Karpas-422 (cell line): ENCODE data around the gene NLGN1. TPM values are rescaled to one million over a fixed set of nuclear protein-coding genes. Genes with fewer than 3 reads are reported as not detected.

Experiments used
- DNase-seq: peaks from one replicate; pipeline ENCODE4 v3.0.0-alpha.2; 2015
- H2AFZ ChIP-seq: fragments of 200-600 bp; sonication (generic); 2 replicates; pipeline ENCODE4 v1.6.1; 2014; ENCODE audit warnings: antibody characterized with exemption, low read length, mixed read lengths
- H3K27ac ChIP-seq: fragments of 200-600 bp; sonication (generic); 2 replicates; pipeline ENCODE4 v1.5.1; 2014; ENCODE audit warnings: mild to moderate bottlenecking, low read length, moderate library complexity
- H3K27me3 ChIP-seq: fragments of 200-600 bp; sonication (generic); 2 replicates; pipeline ENCODE4 v1.6.1; 2014; ENCODE audit warnings: low read length, mixed read lengths
- H3K36me3 ChIP-seq: fragments of 200-600 bp; sonication (generic); 2 replicates; pipeline ENCODE4 v1.6.1; 2014; ENCODE audit warnings: low read length, mixed read lengths; ENCODE audit not compliant: insufficient read depth
- H3K4me1 ChIP-seq: fragments of 200-600 bp; sonication (generic); 2 replicates; pipeline ENCODE4 v1.6.1; 2014; ENCODE audit warnings: mild to moderate bottlenecking, low read length, mixed read lengths
- H3K4me2 ChIP-seq: fragments of 200-600 bp; sonication (generic); 2 replicates; pipeline ENCODE4 v1.6.1; 2014; ENCODE audit warnings: low read length, low read depth, mild to moderate bottlenecking; ENCODE audit not compliant: poor library complexity, severe bottlenecking
- H3K4me3 ChIP-seq: fragments of 200-600 bp; sonication (generic); 2 replicates; pipeline ENCODE4 v1.5.1; 2014; ENCODE audit warnings: mild to moderate bottlenecking, antibody characterized with exemption, low read length, mixed read lengths
- H3K79me2 ChIP-seq: fragments of 200-600 bp; sonication (generic); 2 replicates; pipeline ENCODE4 v1.6.1; 2014; ENCODE audit warnings: mild to moderate bottlenecking, low read length, mixed read lengths
- H3K9ac ChIP-seq: fragments of 200-600 bp; sonication (generic); 2 replicates; pipeline ENCODE4 v1.6.0; 2014; ENCODE audit warnings: low read length
- H3K9me2 ChIP-seq: fragments of 200-600 bp; sonication (generic), shearing (Covaris generic); replicated peaks from 2 replicates; pipeline ENCODE4 v1.6.0; 2014; ENCODE audit warnings: mild to moderate bottlenecking, low read length, moderate library complexity; ENCODE audit not compliant: insufficient read depth
- H3K9me3 ChIP-seq: fragments of 300-700, 200-600 bp; sonication (generic); 2 replicates; pipeline ENCODE4 v1.6.1; 2014; ENCODE audit warnings: low read length, mixed read lengths
- H4K20me1 ChIP-seq: fragments of 200-600 bp; sonication (generic); 2 replicates; pipeline ENCODE4 v1.6.1; 2014; ENCODE audit warnings: mild to moderate bottlenecking, antibody characterized with exemption, low read length, low read depth; ENCODE audit not compliant: insufficient read depth
- total RNA-seq: library from RNA; depleted of rRNA; stranded (reverse); fragments of >200 nt; shearing (Covaris generic); gene quantifications from 2 replicates; pipeline ENCODE4 v1.2.3, GENCODE V29; 2014; ENCODE audit warnings: low replicate concordance

NLGN1 gene
- total RNA-seq, 1 experiment from 2014 or later: not detected

GRCh38 chr3:174215456-174215855 is 817.9 kb downstream of the NLGN1 start:
- H2AFZ ChIP-seq: no peak overlapping the region
- no peaks in the 10 kb centered on the region for H3K27me3 ChIP-seq
- DNase-seq: no peak
- H3K4me3 ChIP-seq: no peak overlapping the region
- no peak overlapping the region for H3K4me2 ChIP-seq
- H3K4me1 ChIP-seq: no peaks in the 10 kb centered on the region
- no peaks in the 10 kb centered on the region for H3K36me3 ChIP-seq
- peaks cover 6% of the 10 kb centered on the region for H3K9me3 ChIP-seq
- H3K79me2 ChIP-seq: no peaks in the 10 kb centered on the region
- no peaks in the 10 kb centered on the region for H3K9me2 ChIP-seq
- no peaks in the 10 kb centered on the region for H4K20me1 ChIP-seq
- H3K9ac ChIP-seq: no peak overlapping the region
- H3K27ac ChIP-seq: no peak overlapping the region

GRCh38 chr3:174216019-174216418 is 818.5 kb downstream of the NLGN1 start:
- Histone ChIP-seq H3K4me3 (no peak overlapping the region), H3K4me2 (no peak overlapping the region), H3K4me1 (no peaks in the 10 kb centered on the region), H3K27ac (no peak overlapping the region), H4K20me1 (no peaks in the 10 kb centered on the region), H3K36me3 (no peaks in the 10 kb centered on the region), H3K9me2 (no peaks in the 10 kb centered on the region), H3K9me3 (peaks cover 4% of the 10 kb centered on the region), H3K9ac (no peak overlapping the region), H3K27me3 (no peaks in the 10 kb centered on the region), H3K79me2 (no peaks in the 10 kb centered on the region), H2AFZ (no peak overlapping the region)
- no peak for DNase-seq

DNA sequence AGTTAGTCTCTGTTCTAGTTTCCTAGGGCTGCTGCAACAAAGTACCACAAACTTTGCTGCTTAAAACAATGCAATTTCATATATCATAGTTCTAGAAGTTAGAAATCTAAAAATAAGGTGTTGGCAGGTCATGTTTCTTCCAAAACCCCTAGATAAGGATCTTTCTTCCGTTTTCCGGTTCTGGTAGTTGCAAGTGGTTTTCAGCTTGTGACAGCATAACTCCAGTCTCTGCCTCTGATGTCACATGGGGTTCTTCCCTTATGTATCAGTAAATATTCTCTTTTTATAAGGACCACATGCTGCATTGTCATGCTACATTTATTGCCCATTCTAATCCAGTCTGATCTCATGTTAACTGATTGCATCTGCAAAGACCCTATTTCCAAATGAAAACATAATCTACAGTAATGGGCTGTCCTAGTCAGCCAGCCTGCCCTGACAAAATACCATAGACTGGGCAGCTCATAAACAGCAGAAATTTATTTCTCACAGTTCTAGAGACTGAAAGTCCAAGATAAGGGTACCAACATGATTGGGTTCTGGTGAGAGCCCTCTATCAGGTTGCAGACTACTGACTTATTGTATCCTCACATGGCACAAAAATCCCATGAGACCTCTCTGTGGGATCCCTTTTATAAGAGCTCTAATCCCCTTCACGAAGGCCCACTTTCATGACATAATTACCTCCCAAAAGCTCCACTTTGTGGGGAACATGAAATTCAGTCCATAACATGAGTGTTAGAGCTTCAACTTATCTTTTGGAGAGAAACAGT is 819.6 kb downstream of the NLGN1 start:
- no peak for DNase-seq

DNA sequence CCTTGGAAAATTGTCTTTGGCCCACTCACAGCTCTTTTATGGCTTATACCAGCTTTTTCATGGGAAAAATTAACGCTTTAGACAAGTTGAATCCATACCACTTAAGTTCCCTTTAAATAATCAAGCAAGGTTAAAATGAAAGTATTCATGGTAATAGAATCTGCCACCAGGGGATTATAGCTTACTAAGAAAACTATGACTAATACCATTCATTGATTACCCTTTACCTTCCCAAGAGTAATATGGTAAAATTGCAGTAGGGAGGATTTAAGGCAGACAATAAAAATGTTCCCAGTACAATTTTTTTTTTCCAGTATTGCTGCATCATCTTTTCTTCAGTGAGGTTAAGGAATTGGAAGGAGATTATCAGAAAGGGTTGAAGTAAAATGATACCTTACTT is 820.5 kb downstream of the NLGN1 start:
- Histone ChIP-seq H3K79me2 (no peaks in the 10 kb centered on the region), H3K27ac (no peak overlapping the region), H3K4me3 (no peak overlapping the region), H3K36me3 (no peaks in the 10 kb centered on the region), H3K9ac (no peak overlapping the region), H3K4me1 (no peaks in the 10 kb centered on the region), H2AFZ (no peak overlapping the region), H3K27me3 (no peaks in the 10 kb centered on the region), H4K20me1 (no peaks in the 10 kb centered on the region), H3K9me3 (peaks cover 4% of the 10 kb centered on the region), H3K9me2 (no peaks in the 10 kb centered on the region), H3K4me2 (no peak overlapping the region)
- DNase-seq: no peak

More for the DNA sequence above, 819.6 kb downstream of the NLGN1 start:
- Histone ChIP-seq H2AFZ (no peak overlapping the region), H3K4me3 (no peak overlapping the region), H3K36me3 (no peaks in the 10 kb centered on the region), H3K9me3 (peaks cover 4% of the 10 kb centered on the region), H3K4me2 (no peak overlapping the region), H3K9me2 (no peaks in the 10 kb centered on the region), H3K4me1 (no peaks in the 10 kb centered on the region), H3K79me2 (no peaks in the 10 kb centered on the region), H3K9ac (no peak overlapping the region), H3K27ac (no peak overlapping the region), H4K20me1 (no peaks in the 10 kb centered on the region), H3K27me3 (no peaks in the 10 kb centered on the region)

GRCh38 chr3:174219738-174220137 is 822.2 kb downstream of the NLGN1 start:
- H3K36me3 ChIP-seq: no peaks in the 10 kb centered on the region
- no peaks in the 10 kb centered on the region for H3K79me2 ChIP-seq
- no peak overlapping the region for H3K4me2 ChIP-seq
- no peak overlapping the region for H3K9ac ChIP-seq
- no peaks in the 10 kb centered on the region for H3K27me3 ChIP-seq
- no peaks in the 10 kb centered on the region; the same call in 1 of the 2 replicates for H3K9me3 ChIP-seq
- no peak overlapping the region for H3K27ac ChIP-seq
- no peaks in the 10 kb centered on the region for H4K20me1 ChIP-seq
- H2AFZ ChIP-seq: no peak overlapping the region
- DNase-seq: no peak
- H3K9me2 ChIP-seq: no peaks in the 10 kb centered on the region
- no peak overlapping the region for H3K4me3 ChIP-seq
- no peaks in the 10 kb centered on the region for H3K4me1 ChIP-seq

DNA sequence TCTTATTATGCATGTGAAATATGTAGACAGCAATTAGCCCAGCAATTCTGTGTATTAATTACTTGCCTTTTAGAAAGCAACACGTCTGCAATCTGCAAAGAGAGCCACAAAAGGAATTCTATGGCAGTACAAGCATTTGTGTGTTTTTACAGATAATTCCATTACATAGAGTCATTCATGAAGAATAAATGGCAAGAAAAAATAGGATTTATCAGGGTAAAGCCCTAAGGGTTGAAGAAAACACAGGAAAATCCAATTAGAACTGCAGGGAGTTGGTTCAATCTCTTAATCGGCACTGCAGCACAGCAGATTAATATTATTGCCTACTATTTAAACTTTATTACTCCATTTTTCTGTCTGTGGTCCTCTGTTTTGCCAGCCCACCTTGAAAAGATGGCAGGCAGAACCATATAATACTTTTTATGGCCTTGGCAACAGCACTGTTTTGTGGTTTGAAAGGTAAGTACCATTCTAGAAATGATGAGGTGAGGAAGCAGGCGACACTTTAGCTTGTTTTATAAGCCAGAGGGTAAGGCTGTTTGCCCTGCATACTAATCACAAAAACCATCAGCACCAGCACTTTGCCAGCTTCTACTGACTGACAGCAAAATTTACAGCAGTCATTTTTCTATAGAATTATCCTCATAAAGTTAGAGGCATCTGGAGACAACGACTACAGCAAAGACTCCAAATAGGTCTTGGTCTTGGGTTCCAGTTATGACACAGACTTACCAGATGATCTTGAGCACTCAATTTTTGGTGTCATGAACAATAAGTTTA is 823.4 kb downstream of the NLGN1 start:
- Histone ChIP-seq H3K27me3 (no peaks in the 10 kb centered on the region), H3K9ac (no peak overlapping the region), H3K27ac (no peak overlapping the region), H2AFZ (no peak overlapping the region), H3K36me3 (no peaks in the 10 kb centered on the region), H3K4me3 (no peak overlapping the region), H4K20me1 (no peaks in the 10 kb centered on the region), H3K4me1 (no peaks in the 10 kb centered on the region), H3K9me3 (no peaks in the 10 kb centered on the region; the same call in 1 of the 2 replicates), H3K4me2 (no peak overlapping the region), H3K79me2 (no peaks in the 10 kb centered on the region), H3K9me2 (no peaks in the 10 kb centered on the region)
- no peak for DNase-seq

DNA sequence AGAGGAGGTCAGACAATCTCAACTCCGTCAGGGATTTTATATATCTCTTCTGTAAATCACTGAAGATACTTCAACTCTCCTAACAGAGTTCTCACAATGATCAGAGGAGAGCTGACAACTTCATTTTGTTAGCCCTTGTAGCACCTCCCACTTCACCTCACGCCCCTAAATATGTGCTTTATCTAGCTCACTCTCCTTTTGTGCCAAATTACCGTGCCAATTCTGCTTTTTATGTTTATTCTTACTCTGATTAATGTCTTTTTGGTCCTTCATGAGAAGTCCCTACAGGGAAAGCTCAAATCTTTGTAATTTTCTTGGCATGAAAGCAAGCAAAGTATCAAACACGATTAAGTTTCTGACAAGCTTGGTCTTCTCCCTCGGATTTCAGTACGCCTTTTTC is 825.5 kb downstream of the NLGN1 start:
- no peaks in the 10 kb centered on the region for H3K27me3 ChIP-seq

DNA sequence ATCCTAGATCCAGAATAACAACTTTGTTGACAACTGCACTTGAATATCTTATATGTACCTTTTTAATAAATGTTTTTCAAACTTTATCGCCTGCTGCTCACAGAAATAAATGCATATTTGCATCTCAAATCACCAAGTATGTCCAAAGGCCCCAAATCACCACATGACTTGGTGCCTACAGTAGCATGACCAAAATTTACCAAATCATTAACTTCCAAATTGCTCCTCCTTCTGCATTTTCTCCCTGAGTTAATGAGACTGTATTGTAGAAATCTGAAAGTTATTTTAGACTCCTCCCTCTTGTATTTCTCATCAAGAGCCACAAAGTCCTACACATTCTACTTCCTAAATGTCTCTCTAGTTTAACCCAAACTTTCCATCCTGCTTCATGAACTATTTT is 826.1 kb downstream of the NLGN1 start:
- no peak overlapping the region for H3K4me3 ChIP-seq
- H3K9me2 ChIP-seq: no peaks in the 10 kb centered on the region
- H3K79me2 ChIP-seq: no peaks in the 10 kb centered on the region
- H3K27ac ChIP-seq: no peak overlapping the region
- no peaks in the 10 kb centered on the region for H4K20me1 ChIP-seq
- peaks cover 7% of the 10 kb centered on the region for H3K9me3 ChIP-seq
- H3K9ac ChIP-seq: no peak overlapping the region
- H3K27me3 ChIP-seq: no peaks in the 10 kb centered on the region
- no peaks in the 10 kb centered on the region for H3K4me1 ChIP-seq
- H3K36me3 ChIP-seq: no peaks in the 10 kb centered on the region
- no peak overlapping the region for H3K4me2 ChIP-seq
- H2AFZ ChIP-seq: no peak overlapping the region
- DNase-seq: no peak

More for the DNA sequence above, 825.5 kb downstream of the NLGN1 start:
- no peaks in the 10 kb centered on the region for H3K4me1 ChIP-seq
- no peaks in the 10 kb centered on the region for H3K9me2 ChIP-seq
- peaks cover 7% of the 10 kb centered on the region for H3K9me3 ChIP-seq
- no peaks in the 10 kb centered on the region for H3K79me2 ChIP-seq
- no peak overlapping the region for H3K27ac ChIP-seq
- H3K36me3 ChIP-seq: no peaks in the 10 kb centered on the region
- H4K20me1 ChIP-seq: no peaks in the 10 kb centered on the region
- H3K4me2 ChIP-seq: no peak overlapping the region
- no peak for DNase-seq
- no peak overlapping the region for H2AFZ ChIP-seq
- H3K4me3 ChIP-seq: no peak overlapping the region
- H3K9ac ChIP-seq: no peak overlapping the region
